ENCODE results near the gene CARD6. TPM values are rescaled to one million over a fixed set of nuclear protein-coding genes. Genes with fewer than 3 reads are reported as not detected.

CARD6 gene
- total and polyA plus RNA-seq, 2 of the 13 experiments (the other 11 are each of a cell fraction or from before 2014, with no cell fraction given): 0.33 to 1.4 TPM

DNA sequence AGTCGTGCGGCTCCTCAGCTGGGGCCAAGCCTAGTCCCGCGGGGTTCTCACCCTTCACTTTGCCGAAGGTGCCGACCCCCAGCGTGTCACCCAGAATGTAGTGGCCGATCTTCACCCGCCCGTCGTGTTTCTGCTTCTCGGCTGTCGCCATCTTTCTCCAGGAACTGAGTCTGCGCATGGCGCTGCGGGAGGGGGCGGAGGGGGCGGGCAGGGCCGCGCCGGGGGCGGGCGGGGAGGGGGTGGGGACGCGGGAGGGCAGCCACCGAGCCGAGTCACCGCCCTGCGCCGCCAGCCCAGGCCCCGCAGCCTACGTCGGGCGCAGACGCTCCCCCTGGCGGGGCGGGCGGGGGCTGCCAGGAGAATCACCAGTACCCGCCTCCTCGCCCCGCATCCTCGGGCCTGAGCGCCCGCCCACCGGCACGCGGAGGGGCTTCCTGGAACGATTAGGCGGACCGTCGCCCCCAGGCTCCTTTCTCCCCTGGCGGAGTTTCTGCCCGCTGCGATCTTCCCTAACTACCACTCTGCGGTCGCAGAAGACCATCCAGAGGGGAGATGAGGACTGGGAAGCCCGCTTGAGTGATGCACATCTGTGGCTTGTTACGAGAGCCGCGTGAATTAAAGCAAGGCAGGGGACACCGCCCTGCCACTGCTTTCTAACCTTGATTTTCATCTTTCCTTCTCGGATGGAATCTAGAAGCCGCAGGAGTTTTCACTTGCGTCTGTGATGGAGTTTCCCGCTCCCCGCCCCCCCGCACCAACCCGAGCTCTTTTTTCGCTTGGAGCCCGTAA is 43.0 kb upstream of the CARD6 start, which contains the start of gene PRKAA1 (continued):
- 0 out of 2 replicates have a peak, but pooled peaks have one; percentile 46 for TF ChIP-seq ZFP41 (CRISPR knock-in tag; IDR thresholded peaks at IDR 0.05; ENCODE audit: borderline replicate concordance)
- TF ChIP-seq CEBPG (CRISPR knock-in tag; IDR thresholded peaks at IDR 0.05): no peak
- TF ChIP-seq EHMT2 (IDR thresholded peaks at IDR 0.05; ENCODE audit: borderline replicate concordance, low read depth, low read length): no peak
- peak; percentile 65 for TF ChIP-seq ZNF883 (CRISPR knock-in tag; IDR thresholded peaks at IDR 0.05; ENCODE audit: not compliant biosample characterization)
- TF ChIP-seq ZNF317 (CRISPR knock-in tag; IDR thresholded peaks at IDR 0.05): no peak
- no peak for TF ChIP-seq EEA1 (CRISPR knock-in tag; IDR thresholded peaks at IDR 0.05; ENCODE audit: borderline replicate concordance)
- TF ChIP-seq, protein P1, sequence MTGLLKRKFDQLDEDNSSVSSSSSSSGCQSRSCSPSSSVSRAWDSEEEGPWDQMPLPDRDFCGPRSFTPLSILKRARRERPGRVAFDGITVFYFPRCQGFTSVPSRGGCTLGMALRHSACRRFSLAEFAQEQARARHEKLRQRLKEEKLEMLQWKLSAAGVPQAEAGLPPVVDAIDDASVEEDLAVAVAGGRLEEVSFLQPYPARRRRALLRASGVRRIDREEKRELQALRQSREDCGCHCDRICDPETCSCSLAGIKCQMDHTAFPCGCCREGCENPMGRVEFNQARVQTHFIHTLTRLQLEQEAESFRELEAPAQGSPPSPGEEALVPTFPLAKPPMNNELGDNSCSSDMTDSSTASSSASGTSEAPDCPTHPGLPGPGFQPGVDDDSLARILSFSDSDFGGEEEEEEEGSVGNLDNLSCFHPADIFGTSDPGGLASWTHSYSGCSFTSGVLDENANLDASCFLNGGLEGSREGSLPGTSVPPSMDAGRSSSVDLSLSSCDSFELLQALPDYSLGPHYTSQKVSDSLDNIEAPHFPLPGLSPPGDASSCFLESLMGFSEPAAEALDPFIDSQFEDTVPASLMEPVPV (CRISPR knock-in tag; IDR thresholded peaks at IDR 0.05): no peak
- no peak for TF ChIP-seq FOXK2 (IDR thresholded peaks at IDR 0.05)
- no peak for TF ChIP-seq TBX3 (IDR thresholded peaks at IDR 0.05; ENCODE audit: borderline replicate concordance)
- no peak; the same call in 1 of the 2 replicates for TF ChIP-seq THRA (CRISPR knock-in tag; IDR thresholded peaks at IDR 0.05; ENCODE audit: borderline replicate concordance)
- TF ChIP-seq REXO4 (CRISPR knock-in tag; IDR thresholded peaks at IDR 0.05; ENCODE audit: borderline replicate concordance): no peak
- TF ChIP-seq NFIC (IDR thresholded peaks at IDR 0.05; ENCODE audit: low read length): no peak
- no peak for TF ChIP-seq U2AF2 (IDR thresholded peaks at IDR 0.05; ENCODE audit: low read depth, low read length)
- no peak for TF ChIP-seq RBM22 (optimal IDR thresholded peaks at IDR 0.05; ENCODE audit: low read length)
- TF ChIP-seq DNMT3B (CRISPR knock-in tag; conservative IDR thresholded peaks at IDR 0.05): no peak
- TF ChIP-seq CREM (IDR thresholded peaks at IDR 0.05): 0 out of 2 replicates have a peak, but pooled peaks have one; percentile 15
- no peak for TF ChIP-seq CREM (CRISPR knock-in tag; IDR thresholded peaks at IDR 0.05)
- TF ChIP-seq ISX (CRISPR knock-in tag; conservative IDR thresholded peaks at IDR 0.05): peak; percentile 56; the same call in 1 of the 2 replicates
- TF ChIP-seq BORCS8-MEF2B (CRISPR knock-in tag; IDR thresholded peaks at IDR 0.05): 0 out of 2 replicates have a peak, but pooled peaks have one; percentile 43
- TF ChIP-seq ATRX (CRISPR knock-in tag; IDR thresholded peaks at IDR 0.05; ENCODE audit: borderline replicate concordance): no peak
- TF ChIP-seq TFAP4 (IDR thresholded peaks at IDR 0.05; ENCODE audit: borderline replicate concordance, low read depth): no peak
- TF ChIP-seq ZNF232 (CRISPR knock-in tag; IDR thresholded peaks at IDR 0.05; ENCODE audit: borderline replicate concordance): peak; percentile 62; the same call in 1 of the 2 replicates
- peak; percentile 57; the same call in 1 of the 2 replicates for TF ChIP-seq ZNF451 (CRISPR knock-in tag; IDR thresholded peaks at IDR 0.05)
- TF ChIP-seq CBX5 (CRISPR knock-in tag; IDR thresholded peaks at IDR 0.05; ENCODE audit: borderline replicate concordance): 0 out of 2 replicates have a peak, but pooled peaks have one; percentile 38
- TF ChIP-seq SKI (IDR thresholded peaks at IDR 0.05; ENCODE audit: partially characterized antibody): peak; percentile 17
